Activated CD4-positive, CD25-positive, alpha-beta regulatory T cell treated with anti-CD3 and anti-CD28 coated beads, Interleukin-2, amount 50 U/mL, for 24 hours (primary cell): ENCODE data around the gene NDUFAF5.

ENCODE experiments used
- ATAC-seq, 2 donors: fragments of 150-1000 bp; cut with Tn5 transposase; one replicate each; pipeline ENCODE4 v1.10.0; 2021; ENCODE audit warnings: mild to moderate bottlenecking in 1 of 2, moderate library complexity in 1 of 2

NDUFAF5 gene

GRCh38 chr20:13824459-13824858 is 39.6 kb downstream of the NDUFAF5 start:
- no peak for ATAC-seq

GRCh38 chr20:13825465-13825864 is 40.6 kb downstream of the NDUFAF5 start:
- ATAC-seq, result no peak

GRCh38 chr20:13831476-13831875 is 46.6 kb downstream of the NDUFAF5 start:
- no peak for ATAC-seq

GRCh38 chr20:13838664-13839063 is 53.8 kb downstream of the NDUFAF5 start:
- no peak for ATAC-seq

DNA sequence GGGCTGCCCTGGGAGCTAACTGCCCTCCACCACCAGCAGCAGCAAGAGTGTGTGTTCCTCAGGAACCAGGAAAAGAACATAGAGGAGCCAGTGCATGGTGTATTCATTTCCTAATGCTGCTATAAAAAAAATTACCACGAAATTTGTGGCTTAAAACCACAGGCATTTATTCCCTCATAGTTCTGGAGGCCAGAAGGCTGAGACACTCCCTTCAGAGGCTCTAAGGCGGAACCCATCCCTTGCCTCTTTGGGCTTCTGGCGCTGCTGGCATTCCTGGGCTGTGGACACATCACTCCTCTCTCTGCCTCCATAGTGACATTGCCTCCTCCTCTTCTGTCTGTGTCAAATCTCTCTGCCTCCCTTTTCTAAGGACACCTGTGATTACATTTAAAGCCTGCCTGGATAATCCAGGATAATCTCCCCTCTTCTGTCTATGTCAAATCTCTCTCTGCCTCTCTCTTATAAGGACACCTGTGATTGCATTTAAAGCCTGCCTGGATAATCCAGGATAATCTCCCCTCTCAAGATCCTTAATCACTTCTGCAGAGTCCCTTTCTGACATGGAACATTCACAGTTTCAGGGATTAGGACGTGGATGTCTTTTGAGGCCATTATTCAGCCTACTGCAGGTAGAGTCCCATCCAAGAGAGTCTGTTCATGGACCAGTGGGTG is 54.7 kb downstream of the NDUFAF5 start:
- ATAC-seq, result no peak

DNA sequence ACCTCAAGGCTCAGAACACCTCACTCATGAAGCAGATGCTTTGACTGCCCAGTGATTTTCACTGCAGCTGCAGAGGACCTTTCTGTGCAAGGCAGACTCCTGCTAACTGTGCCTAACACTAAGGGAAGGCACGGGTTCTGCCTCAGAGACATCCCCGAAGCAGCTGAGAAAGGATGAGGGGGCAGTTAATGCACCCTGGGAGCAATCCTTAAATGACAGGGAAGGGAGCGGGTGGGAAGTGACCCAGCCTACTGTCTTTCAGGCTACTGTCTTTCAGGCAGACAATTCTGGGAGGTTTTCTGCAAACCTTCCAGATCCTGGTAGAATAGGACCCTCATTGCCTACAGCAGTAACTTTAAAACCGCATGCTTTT is 55.3 kb downstream of the NDUFAF5 start:
- no peak for ATAC-seq

- ATAC-seq, result no peak
Observed at GRCh38 chr20:13841206-13841605, 56.4 kb downstream of the NDUFAF5 start.

DNA sequence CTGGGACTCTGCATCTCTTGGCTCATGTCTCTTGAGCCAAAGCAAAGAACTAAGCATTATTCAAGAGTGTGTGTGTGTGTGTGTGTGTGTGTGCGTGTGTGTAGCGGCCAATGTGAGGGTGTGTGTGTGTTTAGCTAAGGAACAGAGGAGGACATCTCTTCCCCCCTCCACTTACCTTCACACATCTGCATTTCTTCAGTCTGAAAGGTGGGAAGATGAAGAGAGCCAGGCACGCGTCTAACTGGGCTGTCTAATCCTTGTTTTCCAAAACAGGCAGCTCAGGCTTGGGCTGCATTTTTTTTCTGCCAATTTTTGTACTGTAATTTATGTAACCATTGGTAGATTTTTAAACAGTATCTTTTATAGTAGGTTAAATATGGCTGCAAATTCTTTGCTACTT is 59.5 kb downstream of the NDUFAF5 start:
- no peak for ATAC-seq

GRCh38 chr20:13851279-13851678 is 66.5 kb downstream of the NDUFAF5 start:
- no peak for ATAC-seq

- no peak for ATAC-seq
Observed at GRCh38 chr20:13852306-13852705, 67.5 kb downstream of the NDUFAF5 start.

DNA sequence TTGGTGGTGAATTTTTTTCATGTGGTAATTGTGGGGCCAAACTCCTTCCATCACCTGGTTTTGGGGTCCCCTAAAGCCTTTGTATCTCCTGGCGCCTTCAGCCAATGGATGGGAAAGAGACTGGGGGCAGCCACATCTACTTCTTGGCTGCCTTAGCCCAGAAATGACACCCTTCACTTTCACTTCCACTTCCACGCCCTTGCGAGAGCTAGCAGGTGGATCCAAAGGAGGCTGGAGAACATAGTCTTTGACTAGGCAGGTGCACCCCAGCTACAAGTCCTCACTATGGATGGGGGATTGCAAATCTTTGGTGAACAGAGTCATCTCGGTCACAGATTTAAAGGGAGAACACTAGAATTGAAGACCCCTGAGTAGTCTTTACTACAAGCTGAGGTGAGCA is 70.8 kb downstream of the NDUFAF5 start:
- no peak for ATAC-seq

GRCh38 chr20:13856354-13856753 is 71.5 kb downstream of the NDUFAF5 start:
- ATAC-seq, result peak in 1 of 2 donors; percentile 25

DNA sequence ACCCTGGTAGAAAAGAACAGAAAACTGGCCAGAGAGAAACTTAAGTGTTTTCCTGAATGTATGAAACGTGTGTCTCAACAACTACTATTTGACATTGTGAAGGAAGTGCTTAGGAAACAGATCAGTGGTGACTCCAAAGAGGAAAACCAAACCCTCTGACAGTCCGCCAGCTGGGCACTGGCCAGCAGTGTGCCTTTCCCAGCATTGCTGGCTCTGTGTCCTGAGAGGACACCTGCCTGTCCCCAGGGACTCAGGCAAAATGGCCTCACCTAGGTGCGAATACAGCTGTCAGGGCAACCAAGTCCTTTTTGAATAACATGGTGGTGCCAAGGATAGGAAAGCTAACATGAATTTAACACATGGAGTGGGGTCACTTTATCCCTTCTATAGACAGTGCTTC is 72.5 kb downstream of the NDUFAF5 start:
- no peak for ATAC-seq

- ATAC-seq, result no peak
Observed at GRCh38 chr20:13857961-13858360, 73.1 kb downstream of the NDUFAF5 start.

DNA sequence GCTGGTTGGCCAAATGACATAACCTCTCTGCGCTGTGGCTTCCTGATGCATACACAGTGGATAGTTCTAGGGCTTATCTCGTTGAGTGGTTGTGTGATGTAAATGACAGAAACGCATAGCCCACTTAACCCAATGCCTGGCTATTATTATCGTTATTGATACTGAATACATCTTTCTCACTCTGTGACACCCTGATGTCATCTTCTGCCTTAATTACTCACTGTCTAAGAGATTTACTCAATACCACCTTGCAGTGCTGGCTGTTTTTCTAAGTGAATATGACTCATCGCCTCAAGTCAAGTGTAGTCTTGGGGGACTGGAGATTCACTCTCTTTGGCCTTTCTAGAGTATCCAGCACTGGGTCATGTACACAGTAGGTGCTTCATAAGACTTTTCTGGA is 73.6 kb downstream of the NDUFAF5 start:
- ATAC-seq, result no peak

DNA sequence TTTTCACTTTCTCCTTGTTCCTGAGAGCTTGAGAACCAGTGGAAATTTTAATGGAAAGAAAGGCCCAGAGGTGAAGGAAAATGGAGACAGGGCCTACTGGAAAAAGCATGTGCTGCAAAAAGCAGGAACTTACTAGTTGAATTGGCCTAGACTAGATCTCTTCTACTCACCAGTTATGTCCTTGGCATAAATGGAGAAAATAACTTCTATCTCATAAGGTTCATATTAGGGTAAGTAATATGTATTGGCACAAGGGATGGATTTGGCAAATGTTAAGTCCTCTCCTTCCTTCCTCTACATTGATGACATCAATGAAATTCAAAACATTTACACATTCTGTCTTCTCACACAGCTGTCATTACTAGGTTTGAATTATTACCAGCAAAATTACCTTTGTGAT is 74.0 kb downstream of the NDUFAF5 start:
- ATAC-seq, result no peak

- no peak for ATAC-seq
Observed at GRCh38 chr20:13862245-13862644, 77.4 kb downstream of the NDUFAF5 start.

- no peak for ATAC-seq
Observed at GRCh38 chr20:13863244-13863643, 78.4 kb downstream of the NDUFAF5 start.

- no peak for ATAC-seq
Observed at GRCh38 chr20:13865156-13865555, 80.3 kb downstream of the NDUFAF5 start.

GRCh38 chr20:13865791-13866351 is 81.0 kb downstream of the NDUFAF5 start:
- no peak for ATAC-seq

DNA sequence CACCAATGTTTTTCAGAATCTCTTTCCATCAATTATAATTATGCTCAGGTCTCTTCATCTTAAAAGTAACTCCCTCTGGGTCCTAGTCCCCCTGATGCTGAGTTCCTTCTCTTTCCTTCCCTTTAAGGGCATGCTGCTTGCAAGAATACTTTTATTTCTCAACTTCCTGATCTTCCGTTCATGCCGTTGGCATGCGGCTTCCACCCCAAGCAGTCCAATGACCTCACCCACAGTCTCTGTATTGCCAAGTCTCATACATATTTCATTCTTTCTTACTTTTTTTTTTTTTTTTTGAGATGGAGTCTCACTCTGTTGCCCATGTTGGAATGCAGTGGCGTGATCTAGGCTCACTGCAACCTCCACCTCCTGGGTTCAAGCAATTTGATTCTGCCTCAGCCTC is 83.5 kb downstream of the NDUFAF5 start:
- no peak for ATAC-seq

GRCh38 chr20:13870170-13870748 is 85.4 kb downstream of the NDUFAF5 start:
- ATAC-seq, result no peak
